ENCODE results near the gene ITGB7.

ITGB7 gene

DNA sequence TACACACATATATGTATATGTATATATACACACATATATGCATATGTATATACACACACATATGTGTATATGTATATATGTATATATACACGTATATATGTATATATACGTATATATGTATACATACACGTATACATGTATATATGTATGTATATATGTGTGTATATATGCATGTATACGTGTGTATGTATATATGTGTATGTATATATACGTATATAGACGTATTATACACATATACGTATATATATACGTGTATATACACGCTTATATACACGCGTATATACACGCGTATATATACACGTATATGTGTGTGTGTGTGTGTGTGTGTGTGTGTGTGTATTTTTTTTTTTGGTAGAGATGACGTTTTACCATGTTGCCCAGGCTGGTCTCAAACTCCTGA, 59.4 kb downstream of the ITGB7 start:
- no peak for DNase-seq
- H3K27ac Mint-ChIP-seq: no peak overlapping the region
- no peaks in the 10 kb centered on the region for H3K27me3 Mint-ChIP-seq
- no peak overlapping the region for H3K4me3 Mint-ChIP-seq
- no peaks in the 10 kb centered on the region for H3K9me3 Mint-ChIP-seq
- H3K36me3 Mint-ChIP-seq (ENCODE audit: low read depth): no peaks in the 10 kb centered on the region
- no peaks in the 10 kb centered on the region for H3K4me1 Mint-ChIP-seq (ENCODE audit: low read depth)

DNA sequence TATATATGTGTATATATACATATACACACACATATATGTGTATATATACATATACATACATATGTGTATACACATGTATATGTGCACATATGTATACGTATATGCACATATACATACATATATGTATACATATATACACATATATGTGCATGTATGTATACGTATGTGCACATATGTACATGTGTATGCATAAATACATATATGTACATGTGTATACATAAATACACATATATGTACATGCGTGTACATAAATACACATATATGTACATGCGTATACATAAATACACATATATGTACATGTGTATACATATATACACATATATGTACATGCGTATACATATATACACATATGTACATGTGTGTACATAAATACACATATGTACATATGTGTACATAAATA, 59.9 kb downstream of the ITGB7 start:
- H3K4me3 Mint-ChIP-seq: no peak overlapping the region
- no peaks in the 10 kb centered on the region for H3K9me3 Mint-ChIP-seq
- H3K27me3 Mint-ChIP-seq: no peaks in the 10 kb centered on the region
- no peaks in the 10 kb centered on the region for H3K4me1 Mint-ChIP-seq (ENCODE audit: low read depth)
- DNase-seq: no peak
- no peak overlapping the region for H3K27ac Mint-ChIP-seq
- no peaks in the 10 kb centered on the region for H3K36me3 Mint-ChIP-seq (ENCODE audit: low read depth)

DNA sequence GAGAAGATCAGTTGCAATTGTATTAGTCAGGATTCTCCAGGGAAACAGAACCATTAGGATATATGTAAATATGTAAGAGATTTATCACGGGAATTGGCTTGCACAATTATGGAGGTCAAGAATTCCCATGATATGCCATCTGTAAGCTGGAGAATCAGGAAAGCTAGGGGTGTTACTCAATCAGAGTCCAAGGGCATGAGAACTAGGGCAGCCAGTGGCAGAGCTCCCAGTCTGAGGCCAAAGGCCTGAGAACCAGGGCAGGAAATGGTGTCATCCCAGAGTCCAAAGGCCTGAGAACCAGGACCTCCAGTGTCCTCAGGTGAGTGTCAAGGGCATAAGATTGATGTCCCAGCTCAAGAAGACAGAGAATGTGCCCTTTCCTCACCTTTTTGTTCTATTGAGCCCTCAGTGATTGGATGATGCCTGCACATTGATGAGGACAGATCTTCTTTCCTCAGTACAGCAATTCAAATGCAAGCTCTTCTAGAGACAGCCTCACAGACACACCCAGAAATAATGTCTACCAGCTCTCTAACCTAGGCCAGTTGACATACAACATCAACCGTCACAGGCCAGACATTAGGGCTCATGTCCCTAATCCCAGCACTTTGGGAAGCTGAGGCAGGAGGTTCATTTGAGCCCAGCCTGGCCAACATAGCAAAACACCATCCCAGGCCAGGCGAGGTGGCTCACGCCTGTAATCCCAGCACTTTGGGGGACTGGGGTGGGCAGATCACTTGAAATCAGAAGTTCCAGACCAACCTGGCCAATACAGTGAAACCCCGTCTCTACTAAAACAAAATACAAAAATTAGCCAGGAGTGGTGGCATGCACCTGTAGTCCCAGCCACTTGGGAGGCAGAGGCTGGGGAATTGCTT, 61.4 kb downstream of the ITGB7 start:
- H3K36me3 Mint-ChIP-seq (ENCODE audit: low read depth): no peaks in the 10 kb centered on the region
- no peaks in the 10 kb centered on the region for H3K27me3 Mint-ChIP-seq
- H3K9me3 Mint-ChIP-seq: no peaks in the 10 kb centered on the region
- no peak for DNase-seq
- no peak overlapping the region for H3K4me3 Mint-ChIP-seq
- no peak overlapping the region for H3K27ac Mint-ChIP-seq
- no peaks in the 10 kb centered on the region for H3K4me1 Mint-ChIP-seq (ENCODE audit: low read depth)

DNA sequence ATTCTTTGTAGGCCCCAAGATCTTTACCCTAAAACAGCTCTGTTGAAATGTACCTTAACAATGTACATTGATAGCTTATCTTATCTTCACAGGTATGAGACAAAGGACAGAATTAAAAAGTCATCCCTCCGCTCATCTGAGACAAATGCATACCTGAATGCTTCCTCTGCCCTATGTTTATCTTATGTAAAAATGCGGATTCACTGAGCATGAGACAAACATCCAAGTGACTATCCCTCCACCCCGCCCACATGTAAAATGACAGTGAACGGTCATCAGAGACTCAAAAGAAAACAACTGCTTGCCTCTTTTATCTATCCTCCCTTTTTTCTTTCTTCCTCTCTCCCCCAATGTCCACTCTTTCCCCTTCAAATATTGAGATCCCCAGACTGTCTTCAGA, 63.7 kb downstream of the ITGB7 start:
- peaks cover 2% of the 10 kb centered on the region for H3K9me3 Mint-ChIP-seq
- no peak overlapping the region for H3K27ac Mint-ChIP-seq
- no peaks in the 10 kb centered on the region for H3K4me1 Mint-ChIP-seq (ENCODE audit: low read depth)
- H3K4me3 Mint-ChIP-seq: no peak overlapping the region
- H3K36me3 Mint-ChIP-seq (ENCODE audit: low read depth): no peaks in the 10 kb centered on the region
- H3K27me3 Mint-ChIP-seq: no peaks in the 10 kb centered on the region
- no peak for DNase-seq

Data from activated T-cell treated with anti-CD3 and anti-CD28 coated beads, Interleukin-2, amount 50 U/mL, for 24 hours (primary cell).